Fibroblast of pulmonary artery (primary cell): Measurements from ENCODE around the gene ACAD9.

Experiments used
- DNase-seq: peaks from one replicate; pipeline ENCODE4 v3.0.0-alpha.2; 2010; ENCODE audit warnings: low read depth
- H3K4me3 ChIP-seq: replicated peaks from 2 replicates; pipeline ENCODE4 v1.5.1; 2011; ENCODE audit warnings: low read depth, mild to moderate bottlenecking, control low read depth, low read length, moderate library complexity
- CTCF ChIP-seq: IDR thresholded peaks from 2 replicates; pipeline ENCODE4 v1.5.1; 2011; ENCODE audit warnings: mild to moderate bottlenecking, control low read depth, low read length, inconsistent platforms; ENCODE audit errors: missing control alignments

Gene ACAD9

GRCh38 chr3:128902426-128902825 is 23.0 kb downstream of the ACAD9 start:
- H3K4me3 ChIP-seq, result no peak overlapping the region
- no peak for DNase-seq
- no peak for TF ChIP-seq CTCF

- DNase-seq, result no peak
- no peak for TF ChIP-seq CTCF
- H3K4me3 ChIP-seq, result no peak overlapping the region
Observed at GRCh38 chr3:128903501-128903900, 24.1 kb downstream of the ACAD9 start.

GRCh38 chr3:128906031-128906803 is 26.8 kb downstream of the ACAD9 start:
- no peak for DNase-seq
- no peak overlapping the region for H3K4me3 ChIP-seq
- TF ChIP-seq CTCF, result no peak

- no peak for DNase-seq
- TF ChIP-seq CTCF, result no peak
- H3K4me3 ChIP-seq, result no peak overlapping the region
Observed at GRCh38 chr3:128906804-128907525, 27.5 kb downstream of the ACAD9 start.

GRCh38 chr3:128907706-128908445 is 28.5 kb downstream of the ACAD9 start:
- TF ChIP-seq CTCF, result no peak
- DNase-seq, result no peak
- no peak overlapping the region for H3K4me3 ChIP-seq

GRCh38 chr3:128908951-128909350 is 29.5 kb downstream of the ACAD9 start:
- DNase-seq, result no peak
- no peak for TF ChIP-seq CTCF

More at GRCh38 chr3:128908951-128909350, 29.5 kb downstream of the ACAD9 start:
- H3K4me3 ChIP-seq, result no peak overlapping the region
